Measurements from ENCODE around the gene C17orf113. TPM values are rescaled to one million over a fixed set of nuclear protein-coding genes. Genes with fewer than 3 reads are reported as not detected.

C17orf113 gene
- total and polyA plus RNA-seq, 12 donors = 0.26 to 1.2 (median 0.88) TPM

GRCh38 chr17:42075789-42076188, 25.4 kb upstream of the C17orf113 start:
- DNase-seq = no peak
- H3K4me3 ChIP-seq = no peak overlapping the region
- TF ChIP-seq CTCF (IDR thresholded peaks at IDR 0.05) = no peak
- 77 to 80% methylated on average over 6 of the region's 6 CpGs for WGBS, 2 donors
- no peak overlapping the region for H3K27ac ChIP-seq
- H3K4me1 ChIP-seq = peaks cover 0 to 14% (median 5%) of the 10 kb centered on the region in 9 donors
- no peaks in the 10 kb centered on the region for H3K36me3 ChIP-seq
- peaks cover 0 to 36% (median 30%) of the 10 kb centered on the region in 7 donors for H3K27me3 ChIP-seq
- no peaks in the 10 kb centered on the region for H3K9me3 ChIP-seq
- ATAC-seq = no peak
- intact Hi-C loops (cut with DNase I) = no loop called here

DNA sequence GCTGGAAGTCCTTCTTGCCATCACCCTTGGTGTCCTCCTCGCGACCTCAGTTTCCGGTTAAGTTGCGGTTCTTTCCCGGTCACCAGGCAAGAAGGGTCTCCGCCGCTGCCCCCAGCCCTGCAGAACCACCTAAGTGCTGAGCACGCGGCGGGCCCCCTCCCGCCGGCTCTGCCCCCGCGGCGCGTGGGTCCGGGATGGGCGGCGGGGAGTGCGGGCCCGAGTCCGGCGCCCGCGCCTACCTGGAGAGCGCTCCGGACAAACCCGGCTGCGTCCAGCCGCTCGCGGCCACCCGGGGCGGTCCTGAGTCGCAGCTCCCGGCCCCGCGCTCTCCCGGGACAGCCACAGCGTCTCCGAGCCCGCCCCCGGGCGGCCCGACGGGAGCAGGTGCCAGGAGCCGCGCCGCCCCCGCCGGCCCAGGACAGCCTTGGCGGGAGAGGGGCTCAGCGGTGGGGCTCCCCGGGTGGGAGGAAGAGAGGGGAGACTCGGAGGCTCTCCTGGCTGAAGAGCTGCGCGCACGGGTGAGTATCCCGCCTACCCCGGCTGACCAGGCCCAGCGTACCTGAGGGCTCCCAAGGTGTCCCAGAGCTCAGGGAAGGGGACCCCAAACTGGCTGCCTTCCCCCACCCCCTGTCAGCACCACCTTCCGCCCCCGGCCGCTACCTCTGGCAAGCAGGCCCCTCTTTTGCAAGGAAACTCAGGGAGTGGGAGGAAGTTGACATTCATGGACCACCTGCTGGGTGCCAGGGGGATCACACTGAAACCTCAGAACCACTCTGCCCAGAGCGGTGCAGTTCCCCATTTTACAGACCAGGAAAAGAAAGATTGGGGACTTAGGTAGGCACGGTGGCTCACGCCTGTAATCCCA, 22.2 kb upstream of the C17orf113 start:
- Histone ChIP-seq H3K4me1 (peaks cover 0 to 14% (median 5%) of the 10 kb centered on the region in 9 donors), H3K27me3 (peaks cover 0 to 39% (median 31%) of the 10 kb centered on the region in 7 donors), H3K4me3 (peak overlapping the region in 9 of 10 donors; percentile 18 to 43 (median 35)), H3K27ac (no peak overlapping the region), H3K36me3 (no peaks in the 10 kb centered on the region), H3K9me3 (no peaks in the 10 kb centered on the region)
- DNase-seq (no peak), ATAC-seq (peak in 3 of 8 donors; percentile 32 to 50 (median 49))
- WGBS, 2 donors = 7 to 11% methylated on average over 63 to 67 of the region's 67 CpGs
- intact Hi-C loops (cut with DNase I) = no loop called here
- peak in 2 of 9 donors; percentile 7 to 14 for TF ChIP-seq CTCF (IDR thresholded peaks at IDR 0.05)

GRCh38 chr17:42071810-42072209, 21.4 kb upstream of the C17orf113 start:
- 17 to 27% methylated on average over 3 of the region's 3 CpGs for WGBS, 2 donors
- ATAC-seq = no peak
- Histone ChIP-seq H3K27me3 (peaks cover 0 to 39% (median 31%) of the 10 kb centered on the region in 7 donors), H3K4me3 (peak overlapping the region in 5 of 10 donors; percentile 33 to 43 (median 39)), H3K9me3 (no peaks in the 10 kb centered on the region), H3K36me3 (no peaks in the 10 kb centered on the region), H3K27ac (no peak overlapping the region), H3K4me1 (peaks cover 0 to 14% (median 5%) of the 10 kb centered on the region in 9 donors)
- no peak for DNase-seq
- intact Hi-C loops (cut with DNase I) = no loop called here
- no peak for TF ChIP-seq CTCF (IDR thresholded peaks at IDR 0.05)

- intact Hi-C loops (cut with DNase I) = loop anchor here in 7 of 10 donors (5.0 kb wide), 5 partner anchors 33 to 113 kb away; partner anchors contain the start of genes KCNH4 (in 2 of the 7) and DHX58 (in 1 of the 7)
- H3K27me3 ChIP-seq = peaks cover 0 to 35% (median 30%) of the 10 kb centered on the region in 7 donors
- H3K4me1 ChIP-seq = peaks cover 0 to 14% (median 5%) of the 10 kb centered on the region in 9 donors
- H3K36me3 ChIP-seq = no peaks in the 10 kb centered on the region
- H3K27ac ChIP-seq = no peak overlapping the region
- no peak for ATAC-seq
- no peak for TF ChIP-seq CTCF (IDR thresholded peaks at IDR 0.05)
- H3K4me3 ChIP-seq = no peak overlapping the region
- no peaks in the 10 kb centered on the region for H3K9me3 ChIP-seq
- WGBS, 2 donors = 83 to 85% methylated on average over 3 of the region's 3 CpGs
- DNase-seq = no peak
Observed at GRCh38 chr17:42068979-42069378, 18.6 kb upstream of the C17orf113 start.
